IPS-18a (cell line): ENCODE data around the gene SULT1C2.

Experiments used
- H3K27ac ChIP-seq: one replicate; pipeline ENCODE4 v1.5.1; 2013; ENCODE audit warnings: low read length
- H3K27me3 ChIP-seq: one replicate; pipeline ENCODE4 v1.6.1; 2013; ENCODE audit warnings: mild to moderate bottlenecking, low read length; ENCODE audit not compliant: control insufficient read depth, insufficient read depth
- H3K36me3 ChIP-seq: one replicate; pipeline ENCODE4 v1.6.1; 2013; ENCODE audit warnings: low read depth, low read length; ENCODE audit not compliant: control insufficient read depth
- H3K4me1 ChIP-seq: one replicate; pipeline ENCODE4 v1.6.1; 2013; ENCODE audit warnings: low read depth, low read length; ENCODE audit not compliant: control insufficient read depth
- H3K4me3 ChIP-seq: one replicate; pipeline ENCODE4 v1.5.1; 2013; ENCODE audit warnings: low read length
- H3K9ac ChIP-seq: one replicate; pipeline ENCODE4 v1.6.1; 2013; ENCODE audit warnings: mild to moderate bottlenecking, low read length, moderate library complexity
- H3K9me3 ChIP-seq: one replicate; pipeline ENCODE4 v1.6.1; 2013; ENCODE audit warnings: low read depth, low read length; ENCODE audit not compliant: control insufficient read depth

The SULT1C2 gene

GRCh38 chr2:108324531-108325255 is 36.0 kb downstream of the SULT1C2 start:
- Histone ChIP-seq H3K4me1 (no peaks in the 10 kb centered on the region), H3K9me3 (no peaks in the 10 kb centered on the region), H3K27ac (no peak overlapping the region), H3K9ac (no peak overlapping the region), H3K36me3 (no peaks in the 10 kb centered on the region), H3K27me3 (no peaks in the 10 kb centered on the region), H3K4me3 (no peak overlapping the region)

- Histone ChIP-seq H3K9me3 (no peaks in the 10 kb centered on the region), H3K27me3 (no peaks in the 10 kb centered on the region), H3K36me3 (no peaks in the 10 kb centered on the region), H3K9ac (no peak overlapping the region), H3K4me3 (no peak overlapping the region), H3K4me1 (no peaks in the 10 kb centered on the region), H3K27ac (no peak overlapping the region)
Measured at GRCh38 chr2:108325756-108326155, 37.1 kb downstream of the SULT1C2 start.

- no peak overlapping the region for H3K27ac ChIP-seq
- no peaks in the 10 kb centered on the region for H3K4me1 ChIP-seq
- H3K36me3 ChIP-seq = no peaks in the 10 kb centered on the region
- no peak overlapping the region for H3K4me3 ChIP-seq
- no peaks in the 10 kb centered on the region for H3K9me3 ChIP-seq
- no peak overlapping the region for H3K9ac ChIP-seq
- H3K27me3 ChIP-seq = no peaks in the 10 kb centered on the region
Measured at GRCh38 chr2:108329771-108330170, 41.1 kb downstream of the SULT1C2 start.

GRCh38 chr2:108330979-108331378 is 42.3 kb downstream of the SULT1C2 start:
- Histone ChIP-seq H3K9ac (no peak overlapping the region), H3K36me3 (no peaks in the 10 kb centered on the region), H3K9me3 (no peaks in the 10 kb centered on the region), H3K27ac (no peak overlapping the region), H3K4me1 (no peaks in the 10 kb centered on the region), H3K27me3 (no peaks in the 10 kb centered on the region), H3K4me3 (no peak overlapping the region)

- Histone ChIP-seq H3K9ac (no peak overlapping the region), H3K27ac (no peak overlapping the region), H3K4me1 (peaks cover 15% of the 10 kb centered on the region), H3K9me3 (no peaks in the 10 kb centered on the region), H3K27me3 (no peaks in the 10 kb centered on the region), H3K4me3 (no peak overlapping the region), H3K36me3 (no peaks in the 10 kb centered on the region)
Measured at GRCh38 chr2:108345951-108346350, 57.3 kb downstream of the SULT1C2 start.

- H3K36me3 ChIP-seq = no peaks in the 10 kb centered on the region
- H3K4me1 ChIP-seq = peaks cover 15% of the 10 kb centered on the region
- no peak overlapping the region for H3K9ac ChIP-seq
- no peaks in the 10 kb centered on the region for H3K9me3 ChIP-seq
- no peak overlapping the region for H3K4me3 ChIP-seq
- no peaks in the 10 kb centered on the region for H3K27me3 ChIP-seq
- H3K27ac ChIP-seq = no peak overlapping the region
Measured at GRCh38 chr2:108346827-108347226, 58.1 kb downstream of the SULT1C2 start.

- H3K4me3 ChIP-seq = no peak overlapping the region
- peaks cover 15% of the 10 kb centered on the region for H3K4me1 ChIP-seq
- H3K36me3 ChIP-seq = no peaks in the 10 kb centered on the region
- no peak overlapping the region for H3K9ac ChIP-seq
- H3K27ac ChIP-seq = no peak overlapping the region
- H3K9me3 ChIP-seq = no peaks in the 10 kb centered on the region
- H3K27me3 ChIP-seq = no peaks in the 10 kb centered on the region
Measured at GRCh38 chr2:108347786-108348185, 59.1 kb downstream of the SULT1C2 start.

GRCh38 chr2:108348816-108349570 is 60.3 kb downstream of the SULT1C2 start:
- H3K9me3 ChIP-seq = no peaks in the 10 kb centered on the region
- no peak overlapping the region for H3K9ac ChIP-seq
- no peak overlapping the region for H3K27ac ChIP-seq

GRCh38 chr2:108349571-108349928 is 60.9 kb downstream of the SULT1C2 start:
- no peak overlapping the region for H3K4me3 ChIP-seq
- no peaks in the 10 kb centered on the region for H3K36me3 ChIP-seq
- peaks cover 15% of the 10 kb centered on the region for H3K4me1 ChIP-seq
- H3K9me3 ChIP-seq = no peaks in the 10 kb centered on the region
- H3K27me3 ChIP-seq = no peaks in the 10 kb centered on the region
- no peak overlapping the region for H3K27ac ChIP-seq
- H3K9ac ChIP-seq = no peak overlapping the region

More at GRCh38 chr2:108348816-108349570, 60.3 kb downstream of the SULT1C2 start:
- H3K27me3 ChIP-seq = no peaks in the 10 kb centered on the region
- H3K4me3 ChIP-seq = no peak overlapping the region
- no peaks in the 10 kb centered on the region for H3K36me3 ChIP-seq
- peaks cover 15% of the 10 kb centered on the region for H3K4me1 ChIP-seq

GRCh38 chr2:108351889-108352288 is 63.2 kb downstream of the SULT1C2 start:
- no peaks in the 10 kb centered on the region for H3K9me3 ChIP-seq
- H3K4me3 ChIP-seq = no peak overlapping the region
- no peaks in the 10 kb centered on the region for H3K36me3 ChIP-seq
- H3K27ac ChIP-seq = no peak overlapping the region
- no peak overlapping the region for H3K9ac ChIP-seq
- peaks cover 15% of the 10 kb centered on the region for H3K4me1 ChIP-seq
- no peaks in the 10 kb centered on the region for H3K27me3 ChIP-seq

- Histone ChIP-seq H3K27ac (no peak overlapping the region), H3K9ac (no peak overlapping the region), H3K27me3 (no peaks in the 10 kb centered on the region), H3K4me3 (no peak overlapping the region), H3K4me1 (no peaks in the 10 kb centered on the region), H3K9me3 (no peaks in the 10 kb centered on the region), H3K36me3 (no peaks in the 10 kb centered on the region)
Measured at GRCh38 chr2:108354136-108354535, 65.4 kb downstream of the SULT1C2 start.
